MM.1S (cell line): ENCODE results near the gene GNAT3.

Experiments used
- EZH2 ChIP-seq: fragments of 300-600 bp; sonication (generic); optimal IDR thresholded peaks from 2 replicates; pipeline ENCODE3; 2017; ENCODE audit warnings: low read depth, mild to moderate bottlenecking, antibody characterized with exemption, low read length, mixed read lengths
- TF ChIP-seq, protein P1 (sequence below): fragments of 300-600 bp; sonication (generic); IDR thresholded peaks from 2 replicates; pipeline ENCODE4 v1.5.1; 2016; ENCODE audit warnings: antibody characterized with exemption, low read length, mixed read lengths

DNA sequence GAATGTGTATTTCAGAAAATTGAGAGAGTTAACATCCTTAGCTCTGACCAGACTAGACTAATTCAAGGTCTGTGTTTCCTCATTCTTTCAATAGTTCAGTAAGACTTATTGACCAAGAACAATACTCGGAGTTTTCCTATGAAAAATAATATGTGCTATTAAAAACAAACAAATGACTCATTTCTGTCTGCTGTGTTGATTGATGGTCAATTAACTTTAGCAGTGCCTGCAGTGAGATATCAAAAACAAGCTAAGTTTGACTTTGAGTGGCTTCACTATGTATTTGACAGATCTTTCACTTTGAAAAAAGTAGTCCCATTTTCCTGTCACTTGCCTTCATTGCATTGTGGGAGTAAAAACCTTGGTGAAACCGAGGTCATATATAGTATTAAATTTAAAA lies 91.0 kb downstream of the GNAT3 start:
- TF ChIP-seq EZH2: no peak
- TF ChIP-seq, protein P1, sequence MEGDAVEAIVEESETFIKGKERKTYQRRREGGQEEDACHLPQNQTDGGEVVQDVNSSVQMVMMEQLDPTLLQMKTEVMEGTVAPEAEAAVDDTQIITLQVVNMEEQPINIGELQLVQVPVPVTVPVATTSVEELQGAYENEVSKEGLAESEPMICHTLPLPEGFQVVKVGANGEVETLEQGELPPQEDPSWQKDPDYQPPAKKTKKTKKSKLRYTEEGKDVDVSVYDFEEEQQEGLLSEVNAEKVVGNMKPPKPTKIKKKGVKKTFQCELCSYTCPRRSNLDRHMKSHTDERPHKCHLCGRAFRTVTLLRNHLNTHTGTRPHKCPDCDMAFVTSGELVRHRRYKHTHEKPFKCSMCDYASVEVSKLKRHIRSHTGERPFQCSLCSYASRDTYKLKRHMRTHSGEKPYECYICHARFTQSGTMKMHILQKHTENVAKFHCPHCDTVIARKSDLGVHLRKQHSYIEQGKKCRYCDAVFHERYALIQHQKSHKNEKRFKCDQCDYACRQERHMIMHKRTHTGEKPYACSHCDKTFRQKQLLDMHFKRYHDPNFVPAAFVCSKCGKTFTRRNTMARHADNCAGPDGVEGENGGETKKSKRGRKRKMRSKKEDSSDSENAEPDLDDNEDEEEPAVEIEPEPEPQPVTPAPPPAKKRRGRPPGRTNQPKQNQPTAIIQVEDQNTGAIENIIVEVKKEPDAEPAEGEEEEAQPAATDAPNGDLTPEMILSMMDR: no peak
